ENCODE measurements around the gene OR5K3. TPM values are rescaled to one million over a fixed set of nuclear protein-coding genes. Genes with fewer than 3 reads are reported as not detected.

The OR5K3 gene
- total and polyA plus RNA-seq, 12 donors, result not detected

DNA sequence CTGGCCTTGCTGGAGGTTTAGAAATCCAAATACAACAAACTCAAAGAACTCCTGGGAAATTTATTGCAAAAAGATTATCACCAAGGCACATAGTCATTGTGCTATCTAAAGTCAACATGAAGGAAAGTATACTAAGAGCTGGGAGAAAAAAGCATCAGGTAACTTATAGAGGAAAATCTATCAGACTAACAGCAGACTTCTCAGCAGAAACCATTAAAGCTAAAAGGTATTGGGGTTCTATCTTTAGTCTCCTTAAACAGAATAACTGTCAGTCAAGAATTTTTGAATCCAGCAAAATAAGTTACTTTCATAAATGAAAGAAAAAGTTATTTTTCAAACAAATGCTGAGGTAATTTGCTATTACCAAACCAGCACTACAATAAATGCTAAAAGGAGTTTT is 8.0 kb downstream of the OR5K3 start:
- H3K4me3 ChIP-seq, result no peak overlapping the region
- no peak for TF ChIP-seq CTCF (IDR thresholded peaks at IDR 0.05)
- ATAC-seq (no peak), DNase-seq (no peak)
- no peaks in the 10 kb centered on the region for H3K27me3 ChIP-seq
- intact Hi-C loops (cut with DNase I), result no loop called here
- no peaks in the 10 kb centered on the region for H3K36me3 ChIP-seq
- H3K4me1 ChIP-seq, result no peaks in the 10 kb centered on the region
- no peak overlapping the region for H3K27ac ChIP-seq
- H3K9me3 ChIP-seq, result peaks cover 0 to 57% (median 17%) of the 10 kb centered on the region in 11 donors

- Histone ChIP-seq H3K27ac (no peak overlapping the region), H3K36me3 (no peaks in the 10 kb centered on the region), H3K27me3 (no peaks in the 10 kb centered on the region), H3K4me1 (no peaks in the 10 kb centered on the region), H3K4me3 (no peak overlapping the region), H3K9me3 (peaks cover 0 to 92% (median 31%) of the 10 kb centered on the region in 11 donors)
- TF ChIP-seq CTCF (IDR thresholded peaks at IDR 0.05), result no peak
- intact Hi-C loops (cut with DNase I), result no loop called here
- WGBS, 2 donors, result 84 to 94% methylated on average over 1 of the region's 1 CpG
- ATAC-seq, result no peak
- DNase-seq, result no peak
Observed at GRCh38 chr3:98402507-98402906, 12.0 kb downstream of the OR5K3 start.

- TF ChIP-seq CTCF (IDR thresholded peaks at IDR 0.05), result no peak
- DNase-seq (no peak), ATAC-seq (no peak)
- no peaks in the 10 kb centered on the region for H3K27me3 ChIP-seq
- no peak overlapping the region for H3K4me3 ChIP-seq
- intact Hi-C loops (cut with DNase I), result no loop called here
- H3K9me3 ChIP-seq, result peaks cover 0 to 81% (median 27%) of the 10 kb centered on the region in 11 donors
- H3K36me3 ChIP-seq, result no peaks in the 10 kb centered on the region
- H3K27ac ChIP-seq, result no peak overlapping the region
- no peaks in the 10 kb centered on the region for H3K4me1 ChIP-seq
Observed at GRCh38 chr3:98404010-98404409, 13.5 kb downstream of the OR5K3 start.

GRCh38 chr3:98406034-98406433 is 15.6 kb downstream of the OR5K3 start:
- 81 to 88% methylated on average over 2 of the region's 2 CpGs for WGBS, 2 donors
- intact Hi-C loops (cut with DNase I), result no loop called here
- H3K9me3 ChIP-seq, result peaks cover 0 to 73% (median 14%) of the 10 kb centered on the region in 11 donors

More at GRCh38 chr3:98406034-98406433, 15.6 kb downstream of the OR5K3 start:
- TF ChIP-seq CTCF (IDR thresholded peaks at IDR 0.05), result no peak
- Histone ChIP-seq H3K27me3 (no peaks in the 10 kb centered on the region), H3K27ac (no peak overlapping the region), H3K36me3 (no peaks in the 10 kb centered on the region), H3K4me3 (no peak overlapping the region), H3K4me1 (no peaks in the 10 kb centered on the region)
- DNase-seq (no peak), ATAC-seq (no peak)
